Smooth muscle cell of the coronary artery (primary cell): Measurements from ENCODE around the gene MAGEA3. TPM values are rescaled to one million over a fixed set of nuclear protein-coding genes. Genes with fewer than 3 reads are reported as not detected.

Experiments used
- total RNA-seq: library from RNA; depleted of rRNA; stranded (reverse); fragments of >200 nt; gene quantifications from 2 replicates; pipeline ENCODE4 v1.2.3, GENCODE V29; 2014; ENCODE audit warnings: low replicate concordance

MAGEA3 gene, protein sequence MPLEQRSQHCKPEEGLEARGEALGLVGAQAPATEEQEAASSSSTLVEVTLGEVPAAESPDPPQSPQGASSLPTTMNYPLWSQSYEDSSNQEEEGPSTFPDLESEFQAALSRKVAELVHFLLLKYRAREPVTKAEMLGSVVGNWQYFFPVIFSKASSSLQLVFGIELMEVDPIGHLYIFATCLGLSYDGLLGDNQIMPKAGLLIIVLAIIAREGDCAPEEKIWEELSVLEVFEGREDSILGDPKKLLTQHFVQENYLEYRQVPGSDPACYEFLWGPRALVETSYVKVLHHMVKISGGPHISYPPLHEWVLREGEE
- total RNA-seq = 0.15 TPM in 1 of 2 replicates, not detected in the other

DNA sequence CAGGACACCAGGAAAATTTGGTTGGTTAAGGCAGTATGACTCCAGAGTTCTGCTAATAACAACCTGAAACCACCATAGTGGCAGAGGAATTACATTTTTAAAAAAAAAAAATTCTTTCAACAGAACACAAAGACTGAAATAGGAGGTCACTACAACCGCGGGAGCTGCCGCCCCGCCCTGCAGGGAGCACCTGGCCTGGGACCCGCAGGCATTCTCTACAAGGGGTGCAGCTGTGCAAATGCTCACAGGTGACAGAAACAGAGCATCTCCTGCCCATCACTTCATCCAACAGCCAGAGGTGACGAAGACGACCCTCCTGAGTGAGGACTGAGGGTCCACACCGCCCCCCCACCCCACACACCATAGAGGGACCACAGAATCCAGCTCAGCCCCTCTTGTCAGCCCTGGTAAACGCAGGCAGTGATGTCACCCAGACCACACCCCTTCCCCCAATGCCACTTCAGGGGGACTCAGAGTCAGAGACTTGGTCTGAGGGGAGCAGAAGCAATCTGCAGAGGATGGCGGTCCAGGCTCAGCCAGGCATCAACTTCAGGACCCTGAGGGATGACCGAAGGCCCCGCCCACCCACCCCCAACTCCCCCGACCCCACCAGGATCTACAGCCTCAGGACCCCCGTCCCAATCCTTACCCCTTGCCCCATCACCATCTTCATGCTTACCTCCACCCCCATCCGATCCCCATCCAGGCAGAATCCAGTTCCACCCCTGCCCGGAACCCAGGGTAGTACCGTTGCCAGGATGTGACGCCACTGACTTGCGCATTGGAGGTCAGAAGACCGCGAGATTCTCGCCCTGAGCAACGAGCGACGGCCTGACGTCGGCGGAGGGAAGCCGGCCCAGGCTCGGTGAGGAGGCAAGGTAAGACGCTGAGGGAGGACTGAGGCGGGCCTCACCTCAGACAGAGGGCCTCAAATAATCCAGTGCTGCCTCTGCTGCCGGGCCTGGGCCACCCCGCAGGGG lies at the start of gene MAGEA3:
Gene MAGEA3 (plus strand): TSS at position 843 of the 980 bp plus-strand sequence. CDS start 2,039 bp downstream, outside the sequence.

DNA sequence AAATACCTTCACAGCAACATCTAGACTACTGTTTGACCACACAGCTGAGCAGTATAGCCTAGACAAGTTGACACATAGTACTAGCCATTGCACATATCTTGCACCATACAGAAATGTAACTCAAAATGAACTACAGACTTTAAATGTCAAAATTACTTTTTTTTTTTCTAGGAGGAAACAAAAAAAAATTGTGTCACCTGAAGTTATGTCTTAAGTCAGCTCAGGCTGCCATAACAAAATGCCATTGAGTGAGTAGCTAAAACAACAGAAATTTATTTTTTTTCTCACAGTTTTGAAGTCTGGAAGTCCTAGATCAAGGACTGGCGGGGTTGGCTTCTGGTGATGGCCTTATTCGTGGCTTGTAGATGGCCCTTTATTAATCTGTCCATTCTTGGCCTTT lies 10.6 kb downstream of the MAGEA3 start, which contains the start of gene CSAG2:
Gene CSAG2 (minus strand): TSS at position 101 of the 400 bp plus-strand sequence. CDS start 161 bp downstream, outside the sequence.

DNA sequence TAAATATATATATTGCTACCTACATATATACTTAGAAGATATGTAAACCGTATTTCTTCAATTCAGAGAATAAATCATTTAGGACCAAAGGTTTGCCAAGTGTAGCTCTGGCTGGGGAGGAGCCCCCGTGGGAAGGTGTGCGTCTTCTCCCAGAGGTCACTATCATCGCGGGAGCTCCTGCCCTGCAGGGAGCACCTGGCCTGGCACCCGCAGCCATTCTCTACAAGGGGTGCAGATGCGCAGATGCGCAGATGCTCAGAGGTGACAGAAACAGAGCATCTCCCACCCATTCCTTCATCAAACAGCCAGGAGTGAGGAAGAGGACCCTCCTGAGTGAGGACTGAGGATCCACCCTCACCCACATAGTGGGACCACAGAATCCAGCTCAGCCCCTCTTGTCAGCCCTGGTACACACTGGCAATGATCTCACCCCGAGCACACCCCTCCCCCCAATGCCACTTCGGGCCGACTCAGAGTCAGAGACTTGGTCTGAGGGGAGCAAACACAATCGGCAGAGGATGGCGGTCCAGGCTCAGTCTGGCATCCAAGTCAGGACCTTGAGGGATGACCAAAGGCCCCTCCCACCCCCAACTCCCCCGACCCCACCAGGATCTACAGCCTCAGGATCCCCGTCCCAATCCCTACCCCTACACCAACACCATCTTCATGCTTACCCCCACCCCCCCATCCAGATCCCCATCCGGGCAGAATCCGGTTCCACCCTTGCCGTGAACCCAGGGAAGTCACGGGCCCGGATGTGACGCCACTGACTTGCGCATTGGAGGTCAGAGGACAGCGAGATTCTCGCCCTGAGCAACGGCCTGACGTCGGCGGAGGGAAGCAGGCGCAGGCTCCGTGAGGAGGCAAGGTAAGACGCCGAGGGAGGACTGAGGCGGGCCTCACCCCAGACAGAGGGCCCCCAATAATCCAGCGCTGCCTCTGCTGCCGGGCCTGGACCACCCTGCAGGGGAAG lies 15.5 kb downstream of the MAGEA3 start, which contains the start of gene MAGEA2B:
Gene MAGEA2B (plus strand): TSS at position 814 of the 973 bp plus-strand sequence. CDS start 2,479 bp downstream, outside the sequence.

DNA sequence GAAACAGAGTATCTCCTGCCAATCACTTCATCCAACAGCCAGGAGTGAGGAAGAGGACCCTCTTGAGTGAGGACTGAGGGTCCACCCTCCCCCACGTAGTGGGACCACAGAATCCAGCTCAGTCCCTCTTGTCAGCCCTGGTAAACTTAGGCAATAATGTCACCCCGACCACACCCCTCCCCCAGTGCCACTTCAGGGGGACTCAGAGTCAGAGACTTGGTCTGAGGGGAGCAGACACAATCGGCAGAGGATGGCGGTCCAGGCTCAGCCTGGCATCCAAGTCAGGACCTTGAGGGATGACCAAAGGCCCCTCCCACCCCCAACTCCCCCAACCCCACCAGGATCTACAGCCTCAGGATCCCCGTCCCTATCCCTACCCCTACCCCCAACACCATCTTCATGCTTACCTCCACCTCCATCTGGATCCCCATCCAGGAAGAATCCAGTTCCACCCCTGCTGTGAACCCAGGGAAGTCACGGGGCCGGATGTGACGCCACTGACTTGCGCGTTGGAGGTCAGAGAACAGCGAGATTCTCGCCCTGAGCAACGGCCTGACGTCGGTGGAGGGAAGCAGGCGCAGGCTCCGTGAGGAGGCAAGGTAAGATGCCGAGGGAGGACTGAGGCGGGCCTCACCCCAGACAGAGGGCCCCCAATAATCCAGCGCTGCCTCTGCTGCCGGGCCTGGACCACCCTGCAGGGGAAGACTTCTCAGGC lies 34.8 kb downstream of the MAGEA3 start, which contains the start of the genes CSAG1 and MAGEA12:
Gene CSAG1 (minus strand): TSS at position 461 of the 715 bp plus-strand sequence. CDS start 1,261 bp downstream, outside the sequence.
Gene MAGEA12 (plus strand): TSS at position 497 of the 715 bp plus-strand sequence. CDS start 2,405 bp downstream, outside the sequence.

Other genes starting within 250 kb of the MAGEA3 start
- not detected in 2 replicates for gene GABRA3, start 247.5 kb upstream of the MAGEA3 start, total RNA-seq
- not detected in 2 replicates for gene GABRQ, start 60.9 kb upstream of the MAGEA3 start, total RNA-seq
- gene CSAG2, start 10.5 kb downstream of the MAGEA3 start, total RNA-seq = not detected in 2 replicates
- gene MAGEA2B, start 15.8 kb downstream of the MAGEA3 start, total RNA-seq = not detected in 2 replicates
- not detected in 2 replicates for gene CSAG1, start 34.9 kb downstream of the MAGEA3 start, total RNA-seq
- gene MAGEA12, start 35.0 kb downstream of the MAGEA3 start, total RNA-seq = 0.08 TPM in 1 of 2 replicates, not detected in the other
- not detected in 2 replicates for gene MAGEA2, start 55.0 kb downstream of the MAGEA3 start, total RNA-seq
- not detected in 2 replicates for gene CSAG3, start 60.4 kb downstream of the MAGEA3 start, total RNA-seq
- not detected in 2 replicates for gene MAGEA6, start 70.9 kb downstream of the MAGEA3 start, total RNA-seq
- gene CETN2, start 132.0 kb downstream of the MAGEA3 start, total RNA-seq = 19.0 and 31.3 TPM in 2 replicates
- gene NSDHL, start 132.3 kb downstream of the MAGEA3 start, total RNA-seq = 13.9 and 18.9 TPM in 2 replicates
- 0.35 and 22.0 TPM in 2 replicates for gene ZNF185, start 199.3 kb downstream of the MAGEA3 start, total RNA-seq